Activated T-cell treated with anti-CD3 and anti-CD28 coated beads, Interleukin-2, amount 50 U/mL, for 72 hours (primary cell): Measurements from ENCODE around the gene ZAR1L. TPM values are rescaled to one million over a fixed set of nuclear protein-coding genes. Genes with fewer than 3 reads are reported as not detected.

Experiments used
- ATAC-seq, 2 donors: fragments of 150-1000 bp; cut with Tn5 transposase; replicated peaks in 1 of 2; 2 replicates each; pipeline ENCODE4 v1.10.0; 2021; ENCODE audit warnings: moderate library complexity in 2 of 2, mild to moderate bottlenecking in 1 of 2
- DNase-seq, 2 donors: peaks; one replicate each; pipeline ENCODE4 v3.0.0; 2021 to 2022; ENCODE audit warnings: mixed read lengths in 1 of 2
- H3K27ac Mint-ChIP-seq: one replicate; pipeline ENCODE4 v1.8.0; 2022; ENCODE audit warnings: mild to moderate bottlenecking, moderate library complexity, mixed read lengths
- H3K27me3 Mint-ChIP-seq: one replicate; pipeline ENCODE4 v1.8.0; 2022; ENCODE audit warnings: low read depth, mixed read lengths
- H3K36me3 Mint-ChIP-seq, 2 donors: one replicate each; pipeline ENCODE4 v1.8.0; 2022; ENCODE audit warnings: mixed read lengths in 2 of 2, mild to moderate bottlenecking in 1 of 2; ENCODE audit not compliant: insufficient read depth in 2 of 2
- H3K4me1 Mint-ChIP-seq: one replicate; pipeline ENCODE4 v1.8.0; 2022; ENCODE audit warnings: low read depth, mixed read lengths
- H3K4me3 Mint-ChIP-seq, 2 donors: one replicate each; pipeline ENCODE4 v1.8.0; 2022; ENCODE audit warnings: mild to moderate bottlenecking in 2 of 2, mixed read lengths in 2 of 2, moderate library complexity in 2 of 2
- H3K9me3 Mint-ChIP-seq, 2 donors: one replicate each; pipeline ENCODE4 v1.8.0; 2022; ENCODE audit warnings: mixed read lengths in 2 of 2
- total RNA-seq, 2 donors: library from RNA; stranded (reverse); gene quantifications; one replicate each; pipeline ENCODE4 v1.2.3, GENCODE V29; 2022

The ZAR1L gene
- total RNA-seq, 2 donors from 2014 or later, result not detected

- Mint-ChIP-seq H3K27me3 (no peaks in the 10 kb centered on the region), H3K9me3 (no peaks in the 10 kb centered on the region), H3K36me3 (peaks cover 10 to 11% of the 10 kb centered on the region in 2 donors), H3K4me3 (peak overlapping the region; percentile 91 to 95), H3K4me1 (peaks cover 20% of the 10 kb centered on the region), H3K27ac (no peak overlapping the region)
- DNase-seq (no peak), ATAC-seq (no peak)
These were observed 1.3 kb upstream of the ZAR1L start for GRCh38 chr13:32316501-32316900.

GRCh38 chr13:32316028-32316339 lies 821 bp upstream of the ZAR1L start:
- Mint-ChIP-seq H3K27ac (peak overlapping the region; percentile 100), H3K27me3 (no peaks in the 10 kb centered on the region), H3K9me3 (no peaks in the 10 kb centered on the region), H3K4me3 (peak overlapping the region; percentile 91 to 95), H3K36me3 (peaks cover 10 to 11% of the 10 kb centered on the region in 2 donors), H3K4me1 (peaks cover 20% of the 10 kb centered on the region)
- no peak for DNase-seq
- peak; percentile 4 to 13 for ATAC-seq

- no peaks in the 10 kb centered on the region for H3K27me3 Mint-ChIP-seq
- H3K36me3 Mint-ChIP-seq, result peaks cover 3 to 8% of the 10 kb centered on the region in 2 donors
- no peaks in the 10 kb centered on the region for H3K9me3 Mint-ChIP-seq
- peak overlapping the region; percentile 100 for H3K27ac Mint-ChIP-seq
- H3K4me1 Mint-ChIP-seq, result peaks cover 29% of the 10 kb centered on the region
- H3K4me3 Mint-ChIP-seq, result peak overlapping the region; percentile 91 to 95
- ATAC-seq (peak; percentile 70 to 76), DNase-seq (peak; percentile 75 to 77)
These were observed 609 bp downstream of the ZAR1L start for GRCh38 chr13:32314271-32315237.

GRCh38 chr13:32311188-32311897 lies 3.8 kb downstream of the ZAR1L start:
- no peak for ATAC-seq
- no peaks in the 10 kb centered on the region for H3K27me3 Mint-ChIP-seq
- no peak overlapping the region for H3K27ac Mint-ChIP-seq
- no peak overlapping the region for H3K4me3 Mint-ChIP-seq
- H3K4me1 Mint-ChIP-seq, result peaks cover 24% of the 10 kb centered on the region
- no peak for DNase-seq
- H3K36me3 Mint-ChIP-seq, result peaks cover 3% of the 10 kb centered on the region in 2 donors
- H3K9me3 Mint-ChIP-seq, result no peaks in the 10 kb centered on the region

- H3K4me3 Mint-ChIP-seq, result no peak overlapping the region
- H3K27me3 Mint-ChIP-seq, result no peaks in the 10 kb centered on the region
- no peak overlapping the region for H3K27ac Mint-ChIP-seq
- no peaks in the 10 kb centered on the region for H3K9me3 Mint-ChIP-seq
- DNase-seq, result peak in 1 of 2 donors; percentile 23
- peaks cover 0 to 3% of the 10 kb centered on the region in 2 donors for H3K36me3 Mint-ChIP-seq
- ATAC-seq, result peak; percentile 56 to 57
- H3K4me1 Mint-ChIP-seq, result peaks cover 24% of the 10 kb centered on the region
These were observed 4.9 kb downstream of the ZAR1L start for GRCh38 chr13:32310134-32310706.

GRCh38 chr13:32309312-32310133 lies 5.6 kb downstream of the ZAR1L start:
- Mint-ChIP-seq H3K27ac (no peak overlapping the region), H3K36me3 (no peaks in the 10 kb centered on the region), H3K27me3 (no peaks in the 10 kb centered on the region), H3K4me3 (peak overlapping the region in 1 of 2 donors; percentile 23), H3K4me1 (peaks cover 18% of the 10 kb centered on the region), H3K9me3 (no peaks in the 10 kb centered on the region)
- ATAC-seq (peak; percentile 24 to 27), DNase-seq (no peak)

- Mint-ChIP-seq H3K9me3 (no peaks in the 10 kb centered on the region), H3K4me1 (peaks cover 15% of the 10 kb centered on the region)
These were observed 9.5 kb downstream of the ZAR1L start for GRCh38 chr13:32305646-32306045.

GRCh38 chr13:32302461-32302860 lies 12.7 kb downstream of the ZAR1L start:
- no peaks in the 10 kb centered on the region for H3K36me3 Mint-ChIP-seq
- no peaks in the 10 kb centered on the region for H3K9me3 Mint-ChIP-seq
- H3K4me3 Mint-ChIP-seq, result no peak overlapping the region
- no peak for ATAC-seq
- no peaks in the 10 kb centered on the region for H3K27me3 Mint-ChIP-seq
- DNase-seq, result no peak
- peaks cover 13% of the 10 kb centered on the region for H3K4me1 Mint-ChIP-seq
- H3K27ac Mint-ChIP-seq, result no peak overlapping the region

More at GRCh38 chr13:32305646-32306045, 9.5 kb downstream of the ZAR1L start:
- DNase-seq, result no peak
- no peak overlapping the region for H3K4me3 Mint-ChIP-seq
- H3K27me3 Mint-ChIP-seq, result no peaks in the 10 kb centered on the region
- H3K36me3 Mint-ChIP-seq, result no peaks in the 10 kb centered on the region
- no peak for ATAC-seq
- H3K27ac Mint-ChIP-seq, result no peak overlapping the region

- Mint-ChIP-seq H3K9me3 (no peaks in the 10 kb centered on the region), H3K4me3 (no peak overlapping the region), H3K36me3 (no peaks in the 10 kb centered on the region), H3K4me1 (peaks cover 23% of the 10 kb centered on the region), H3K27ac (no peak overlapping the region), H3K27me3 (no peaks in the 10 kb centered on the region)
- peak; percentile 85 to 87 for ATAC-seq
- peak; percentile 32 to 44 for DNase-seq
These were observed 14.2 kb downstream of the ZAR1L start for GRCh38 chr13:32300920-32301319.

GRCh38 chr13:32300406-32300805 lies 14.8 kb downstream of the ZAR1L start:
- Mint-ChIP-seq H3K27me3 (no peaks in the 10 kb centered on the region), H3K4me1 (peaks cover 23% of the 10 kb centered on the region), H3K9me3 (no peaks in the 10 kb centered on the region), H3K36me3 (no peaks in the 10 kb centered on the region), H3K4me3 (no peak overlapping the region), H3K27ac (no peak overlapping the region)
- ATAC-seq (no peak), DNase-seq (no peak)

- H3K9me3 Mint-ChIP-seq, result no peaks in the 10 kb centered on the region
- H3K4me3 Mint-ChIP-seq, result no peak overlapping the region
- ATAC-seq (peak; percentile 64 to 65), DNase-seq (peak in 1 of 2 donors; percentile 25)
- no peaks in the 10 kb centered on the region for H3K27me3 Mint-ChIP-seq
- peak overlapping the region; percentile 64 for H3K27ac Mint-ChIP-seq
- peaks cover 23% of the 10 kb centered on the region for H3K4me1 Mint-ChIP-seq
- H3K36me3 Mint-ChIP-seq, result no peaks in the 10 kb centered on the region
These were observed 15.3 kb downstream of the ZAR1L start for GRCh38 chr13:32299893-32300292.

- DNase-seq (no peak), ATAC-seq (no peak)
- Mint-ChIP-seq H3K4me1 (peaks cover 23% of the 10 kb centered on the region), H3K9me3 (no peaks in the 10 kb centered on the region), H3K36me3 (no peaks in the 10 kb centered on the region), H3K4me3 (no peak overlapping the region), H3K27me3 (no peaks in the 10 kb centered on the region), H3K27ac (no peak overlapping the region)
These were observed 16.5 kb downstream of the ZAR1L start for GRCh38 chr13:32298695-32299094.
